ENCODE measurements around the gene PHACTR3.

GRCh38 chr20:59790346-59790745 is 186.0 kb downstream of the PHACTR3 start:
- TF ChIP-seq CTCF (optimal IDR thresholded peaks at IDR 0.05 in 1 of 3, IDR thresholded peaks at IDR 0.05 in 1 of 3, conservative IDR thresholded peaks at IDR 0.05 in 1 of 3; ENCODE audit: extremely low read depth in 1 of 3, insufficient read depth in 2 of 3, low read length in 3 of 3): no peak
- TF ChIP-seq EZH2 (IDR thresholded peaks at IDR 0.05; ENCODE audit: low read length): no peak
